Chondrocyte (in vitro differentiated cells): ENCODE results near the gene LHX6. TPM values are rescaled to one million over a fixed set of nuclear protein-coding genes. Genes with fewer than 3 reads are reported as not detected.

Experiments used
- DNase-seq: peaks from one replicate; pipeline ENCODE4 v3.0.0; 2021; ENCODE audit warnings: mixed read lengths, low spot score
- H3K27ac Mint-ChIP-seq: one replicate; pipeline ENCODE4 v1.8.0; 2021; ENCODE audit warnings: mild to moderate bottlenecking, moderate library complexity, mixed read lengths; ENCODE audit not compliant: unreplicated experiment
- H3K27me3 Mint-ChIP-seq: 2 replicates; pipeline ENCODE4 v1.8.0; 2021; ENCODE audit warnings: low read depth, mixed read lengths
- H3K36me3 Mint-ChIP-seq: 2 replicates; pipeline ENCODE4 v1.8.0; 2021; ENCODE audit warnings: low read depth, mixed read lengths
- H3K4me1 Mint-ChIP-seq: 2 replicates; pipeline ENCODE4 v1.8.0; 2021; ENCODE audit warnings: low read depth, mild to moderate bottlenecking, mixed read lengths
- H3K4me3 Mint-ChIP-seq: one replicate; pipeline ENCODE4 v1.8.0; 2021; ENCODE audit warnings: mild to moderate bottlenecking, moderate library complexity, mixed read lengths; ENCODE audit not compliant: unreplicated experiment
- H3K9me3 Mint-ChIP-seq: 2 replicates; pipeline ENCODE4 v1.8.0; 2021; ENCODE audit warnings: low read depth, mixed read lengths
- CTCF ChIP-seq: fragments of 200-600 bp; sonication (generic); IDR thresholded peaks from 2 replicates; pipeline ENCODE4 v1.5.0; 2021; ENCODE audit warnings: antibody characterized with exemption, mild to moderate bottlenecking, moderate library complexity
- total RNA-seq: library from RNA; stranded (reverse); gene quantifications from 3 replicates; pipeline ENCODE4 v1.2.1, GENCODE V29; 2021

The LHX6 gene
- total RNA-seq, 1 donor from 2014 or later: not detected

GRCh38 chr9:122234022-122234748 is 5.4 kb upstream of the LHX6 start:
- no peak for TF ChIP-seq CTCF
- Mint-ChIP-seq H3K36me3 (peaks cover 8% of the 10 kb centered on the region), H3K27ac (no peak overlapping the region)

GRCh38 chr9:122232796-122233306 is 4.1 kb upstream of the LHX6 start:
- H3K36me3 Mint-ChIP-seq: no peaks in the 10 kb centered on the region
- peaks cover 21% of the 10 kb centered on the region for H3K27me3 Mint-ChIP-seq
- H3K9me3 Mint-ChIP-seq: no peaks in the 10 kb centered on the region
- peaks cover 4% of the 10 kb centered on the region for H3K4me1 Mint-ChIP-seq
- no peak for TF ChIP-seq CTCF
- no peak for DNase-seq
- H3K4me3 Mint-ChIP-seq: no peak overlapping the region
- H3K27ac Mint-ChIP-seq: no peak overlapping the region

More at GRCh38 chr9:122234022-122234748, 5.4 kb upstream of the LHX6 start:
- Mint-ChIP-seq H3K4me3 (no peak overlapping the region), H3K4me1 (no peaks in the 10 kb centered on the region), H3K27me3 (peaks cover 21% of the 10 kb centered on the region), H3K9me3 (no peaks in the 10 kb centered on the region)
- DNase-seq: no peak

- H3K4me3 Mint-ChIP-seq: no peak overlapping the region
- no peak for TF ChIP-seq CTCF
- no peaks in the 10 kb centered on the region for H3K9me3 Mint-ChIP-seq
- peaks cover 2% of the 10 kb centered on the region for H3K36me3 Mint-ChIP-seq
- peaks cover 13% of the 10 kb centered on the region for H3K4me1 Mint-ChIP-seq
- peaks cover 45% of the 10 kb centered on the region for H3K27me3 Mint-ChIP-seq
- no peak overlapping the region for H3K27ac Mint-ChIP-seq
- no peak for DNase-seq
These were observed 704 bp upstream of the LHX6 start for GRCh38 chr9:122229485-122229837.

- peaks cover 13% of the 10 kb centered on the region for H3K4me1 Mint-ChIP-seq
- H3K27ac Mint-ChIP-seq: no peak overlapping the region
- H3K36me3 Mint-ChIP-seq: peaks cover 2% of the 10 kb centered on the region
- TF ChIP-seq CTCF: no peak
- peak overlapping the region; percentile 41 for H3K4me3 Mint-ChIP-seq
- DNase-seq: no peak
- peaks cover 48% of the 10 kb centered on the region for H3K27me3 Mint-ChIP-seq
- H3K9me3 Mint-ChIP-seq: no peaks in the 10 kb centered on the region
These were observed 578 bp downstream of the LHX6 start for GRCh38 chr9:122228191-122228567.

GRCh38 chr9:122227575-122227900 is 1.2 kb downstream of the LHX6 start:
- peak; percentile 1 for TF ChIP-seq CTCF
- H3K27me3 Mint-ChIP-seq: peaks cover 50% of the 10 kb centered on the region
- peaks cover 2% of the 10 kb centered on the region for H3K36me3 Mint-ChIP-seq
- no peak overlapping the region for H3K27ac Mint-ChIP-seq
- DNase-seq: no peak
- peaks cover 13% of the 10 kb centered on the region for H3K4me1 Mint-ChIP-seq
- no peaks in the 10 kb centered on the region for H3K9me3 Mint-ChIP-seq
- peak overlapping the region; percentile 24 for H3K4me3 Mint-ChIP-seq
